Measurements from ENCODE around the gene PTRH2.

DNA sequence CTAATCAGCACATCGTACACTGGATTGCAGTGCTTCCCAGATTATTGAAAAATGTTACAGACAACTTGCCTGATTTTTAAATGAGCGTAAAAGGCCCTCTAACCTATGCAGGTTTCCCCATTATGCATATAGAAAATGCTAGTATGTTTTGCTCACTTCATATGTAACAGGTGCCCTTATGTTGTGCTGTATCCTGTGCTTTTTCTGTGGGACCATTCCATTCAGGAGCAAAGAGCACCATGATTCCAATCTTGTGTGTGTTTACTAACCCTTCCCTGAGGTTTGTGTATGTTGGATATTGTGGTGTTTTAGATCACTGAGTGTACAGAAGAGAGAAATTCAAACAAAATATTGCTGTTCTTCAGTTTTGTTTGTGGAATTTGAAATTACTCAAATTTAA is 12.9 kb downstream of the PTRH2 start:
- TF ChIP-seq, protein P1, sequence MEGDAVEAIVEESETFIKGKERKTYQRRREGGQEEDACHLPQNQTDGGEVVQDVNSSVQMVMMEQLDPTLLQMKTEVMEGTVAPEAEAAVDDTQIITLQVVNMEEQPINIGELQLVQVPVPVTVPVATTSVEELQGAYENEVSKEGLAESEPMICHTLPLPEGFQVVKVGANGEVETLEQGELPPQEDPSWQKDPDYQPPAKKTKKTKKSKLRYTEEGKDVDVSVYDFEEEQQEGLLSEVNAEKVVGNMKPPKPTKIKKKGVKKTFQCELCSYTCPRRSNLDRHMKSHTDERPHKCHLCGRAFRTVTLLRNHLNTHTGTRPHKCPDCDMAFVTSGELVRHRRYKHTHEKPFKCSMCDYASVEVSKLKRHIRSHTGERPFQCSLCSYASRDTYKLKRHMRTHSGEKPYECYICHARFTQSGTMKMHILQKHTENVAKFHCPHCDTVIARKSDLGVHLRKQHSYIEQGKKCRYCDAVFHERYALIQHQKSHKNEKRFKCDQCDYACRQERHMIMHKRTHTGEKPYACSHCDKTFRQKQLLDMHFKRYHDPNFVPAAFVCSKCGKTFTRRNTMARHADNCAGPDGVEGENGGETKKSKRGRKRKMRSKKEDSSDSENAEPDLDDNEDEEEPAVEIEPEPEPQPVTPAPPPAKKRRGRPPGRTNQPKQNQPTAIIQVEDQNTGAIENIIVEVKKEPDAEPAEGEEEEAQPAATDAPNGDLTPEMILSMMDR (IDR thresholded peaks at IDR 0.05), result no peak
- TF ChIP-seq POLR2A (IDR thresholded peaks at IDR 0.05), result no peak
